ENCODE data around the gene PXDN.
"Not testable (repeated sequence)": the region's sequence is repeated elsewhere in the genome, so short reads cannot be mapped to it uniquely, and the experiment has no call there.

The PXDN gene

GRCh38 chr2:1775511-1776035 lies 31.3 kb upstream of the PXDN start:
- DNase-seq = no peak

- DNase-seq = no peak
Observed at GRCh38 chr2:1774929-1775328, 30.6 kb upstream of the PXDN start.

- DNase-seq = no peak
Observed at GRCh38 chr2:1773883-1774282, 29.6 kb upstream of the PXDN start.

- DNase-seq = no peak
Observed at GRCh38 chr2:1772471-1773267, 28.4 kb upstream of the PXDN start.

GRCh38 chr2:1771626-1772280 lies 27.4 kb upstream of the PXDN start:
- DNase-seq = no peak

- no peak for DNase-seq
Observed at GRCh38 chr2:1770566-1771380, 26.5 kb upstream of the PXDN start.

GRCh38 chr2:1769703-1770422 lies 25.5 kb upstream of the PXDN start:
- DNase-seq = peak; percentile 65

- no peak for DNase-seq
Observed at GRCh38 chr2:1767939-1768691, 23.8 kb upstream of the PXDN start.

- no peak for DNase-seq
Observed at GRCh38 chr2:1766851-1767811, 22.8 kb upstream of the PXDN start.

GRCh38 chr2:1766425-1766824 lies 22.1 kb upstream of the PXDN start:
- DNase-seq = no peak

GRCh38 chr2:1765201-1765600 lies 20.9 kb upstream of the PXDN start:
- not testable (repeated sequence) for DNase-seq

GRCh38 chr2:1759611-1759930 lies 15.3 kb upstream of the PXDN start:
- DNase-seq = no peak

GRCh38 chr2:1758774-1759610 lies 14.7 kb upstream of the PXDN start:
- DNase-seq = no peak

GRCh38 chr2:1758171-1758570 lies 13.9 kb upstream of the PXDN start:
- no peak for DNase-seq

- DNase-seq = no peak
Observed at GRCh38 chr2:1757567-1757966, 13.3 kb upstream of the PXDN start.

- not testable (repeated sequence) for DNase-seq
Observed at GRCh38 chr2:1757146-1757545, 12.8 kb upstream of the PXDN start.

- DNase-seq = no peak
Observed at GRCh38 chr2:1756456-1756855, 12.1 kb upstream of the PXDN start.

GRCh38 chr2:1755436-1756191 lies 11.3 kb upstream of the PXDN start:
- DNase-seq = no peak

Measured in activated CD4-positive, CD25-positive, alpha-beta regulatory T cell treated with anti-CD3 and anti-CD28 coated beads, Interleukin-2, amount 50 U/mL, for 72 hours (primary cell).